GM21528 (cell line): ENCODE measurements around the gene CERK.
"Not testable (repeated sequence)": the region's sequence is repeated elsewhere in the genome, so short reads cannot be mapped to it uniquely, and the experiment has no call there.

Experiments
- ATAC-seq: cut with Tn5 transposase; IDR thresholded peaks from one replicate; pipeline ENCODE4 v1.9.1; 2021; ENCODE audit warnings: mild to moderate bottlenecking, moderate library complexity; ENCODE audit not compliant: unreplicated experiment, low FRiP score

The CERK gene

GRCh38 chr22:46634973-46635685 is 102.9 kb downstream of the CERK start:
- ATAC-seq = not testable (repeated sequence)
